Body of pancreas (tissue), 4 donors: Measurements from ENCODE around the gene CLUH. TPM values are rescaled to one million over a fixed set of nuclear protein-coding genes. Genes with fewer than 3 reads are reported as not detected.

Experiments
- ATAC-seq: fragments of 150-250 bp; one replicate; pipeline ENCODE4 v1.9.1; 2016
- DNase-seq, 4 donors: peaks; one replicate each; pipeline ENCODE4 v3.0.0-alpha.2; 2019
- H3K27ac ChIP-seq, 4 donors: fragments of 200-600 bp; sonication (generic); 1 replicate in 3 of 4; 2 replicates in 1 of 4; pipeline versions ENCODE4 v1.5.1 to v1.6.1; 2016 to 2019; ENCODE audit warnings: mild to moderate bottlenecking in 1 of 4, mixed read lengths in 1 of 4, moderate library complexity in 1 of 4
- H3K27me3 ChIP-seq, 2 donors: fragments of 200-600 bp; sonication (generic); one replicate each; pipeline ENCODE4 v1.6.0; 2016; ENCODE audit warnings: mild to moderate bottlenecking in 1 of 2
- H3K36me3 ChIP-seq, 2 donors: fragments of 200-600 bp; sonication (generic); replicated peaks in 1 of 2; 2 replicates each; pipeline ENCODE4 v1.5.1; 2016; ENCODE audit warnings: low read depth in 2 of 2; ENCODE audit not compliant: insufficient read depth in 1 of 2
- H3K4me1 ChIP-seq: fragments of 200-600 bp; sonication (generic); one replicate; pipeline ENCODE4 v1.6.0; 2016
- H3K4me3 ChIP-seq, 2 donors: fragments of 200-600 bp; sonication (generic); 1 replicate in 1 of 2; 2 replicates in 1 of 2; pipeline ENCODE4 v1.5.1; 2016 to 2019
- H3K9me3 ChIP-seq, 3 donors: fragments of 200-600 bp; sonication (generic); 1 replicate in 2 of 3; 2 replicates in 1 of 3; pipeline ENCODE4 v1.5.1; 2016
- POLR2A ChIP-seq, 3 donors: fragments of 450-650 bp; IDR thresholded peaks; one replicate each; pipeline ENCODE4 v1.6.1; 2016; ENCODE audit warnings: antibody characterized with exemption in 3 of 3, mild to moderate bottlenecking in 2 of 3
- WGBS, 2 donors: methylation state at CpG; one replicate each; pipeline ENCODE4 v1.1.5; 2017; 5-methylcytosine and 5-hydroxymethylcytosine counted together
- intact Hi-C: fragments of 100-400 bp; cut with DNase I; formaldehyde crosslinking; loops from one replicate; pipeline ENCODE4 v1.15.1; 2023
- total RNA-seq, 2 donors: library from RNA; depleted of rRNA; stranded (reverse); fragments of >200 nt; gene quantifications; one replicate each; pipeline ENCODE4 v1.1.0, GENCODE V29; 2016
- TF ChIP-seq, protein P1 (sequence below), 7 experiments: fragments of 450-650 bp in 4 of 7; fragments of 200-600 bp in 3 of 7; sonication (generic) in 3 of 7; IDR thresholded peaks; one replicate each; pipeline ENCODE4 v1.5.1; 2016 to 2019; ENCODE audit warnings: antibody characterized with exemption in 7 of 7

The CLUH gene
- total RNA-seq, 2 donors from 2014 or later: 53.2 to 167 TPM

DNA sequence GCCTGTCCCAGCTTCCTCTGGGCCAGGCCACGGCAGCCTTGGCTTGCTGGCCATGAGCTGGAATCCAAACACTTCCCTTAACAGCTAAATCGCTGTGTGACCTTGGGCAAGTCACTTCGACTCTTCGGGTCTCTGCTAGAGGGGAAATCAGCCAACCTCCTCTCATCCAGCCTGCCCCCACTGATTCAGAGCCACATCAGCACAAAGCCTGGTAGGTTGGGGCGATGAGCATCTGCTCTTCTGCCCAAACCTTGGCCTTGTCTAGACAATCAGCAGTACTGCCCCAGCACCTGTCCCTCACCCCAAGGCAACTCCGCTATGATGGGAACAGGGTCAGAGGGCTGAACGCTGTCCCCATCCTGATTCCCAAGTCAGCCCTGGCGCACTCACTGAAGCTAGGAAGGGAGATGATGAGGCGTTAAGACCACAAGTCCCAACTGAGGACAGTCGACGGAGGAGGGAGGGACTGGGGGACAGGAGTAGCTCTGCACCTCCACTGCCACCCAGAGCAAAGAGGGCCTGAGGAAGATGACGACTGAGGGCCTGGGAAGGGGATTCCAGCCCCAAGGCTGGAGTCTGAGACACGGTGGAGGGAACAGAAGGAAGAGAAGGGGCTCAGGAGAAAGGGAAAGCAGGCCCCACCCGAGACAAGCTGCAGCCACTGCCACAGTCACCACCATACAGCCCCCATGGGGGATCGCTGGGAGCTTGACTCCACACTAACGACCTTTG lies 1.3 kb downstream of the CLUH start:
- TF ChIP-seq POLR2A (IDR thresholded peaks at IDR 0.05): no peak
- TF ChIP-seq, protein P1, sequence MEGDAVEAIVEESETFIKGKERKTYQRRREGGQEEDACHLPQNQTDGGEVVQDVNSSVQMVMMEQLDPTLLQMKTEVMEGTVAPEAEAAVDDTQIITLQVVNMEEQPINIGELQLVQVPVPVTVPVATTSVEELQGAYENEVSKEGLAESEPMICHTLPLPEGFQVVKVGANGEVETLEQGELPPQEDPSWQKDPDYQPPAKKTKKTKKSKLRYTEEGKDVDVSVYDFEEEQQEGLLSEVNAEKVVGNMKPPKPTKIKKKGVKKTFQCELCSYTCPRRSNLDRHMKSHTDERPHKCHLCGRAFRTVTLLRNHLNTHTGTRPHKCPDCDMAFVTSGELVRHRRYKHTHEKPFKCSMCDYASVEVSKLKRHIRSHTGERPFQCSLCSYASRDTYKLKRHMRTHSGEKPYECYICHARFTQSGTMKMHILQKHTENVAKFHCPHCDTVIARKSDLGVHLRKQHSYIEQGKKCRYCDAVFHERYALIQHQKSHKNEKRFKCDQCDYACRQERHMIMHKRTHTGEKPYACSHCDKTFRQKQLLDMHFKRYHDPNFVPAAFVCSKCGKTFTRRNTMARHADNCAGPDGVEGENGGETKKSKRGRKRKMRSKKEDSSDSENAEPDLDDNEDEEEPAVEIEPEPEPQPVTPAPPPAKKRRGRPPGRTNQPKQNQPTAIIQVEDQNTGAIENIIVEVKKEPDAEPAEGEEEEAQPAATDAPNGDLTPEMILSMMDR (IDR thresholded peaks at IDR 0.05): no peak
- peaks cover 63% of the 10 kb centered on the region for H3K4me1 ChIP-seq
- no peaks in the 10 kb centered on the region for H3K36me3 ChIP-seq
- intact Hi-C loops: no loop called here
- no peaks in the 10 kb centered on the region for H3K27me3 ChIP-seq
- DNase-seq: peak in 1 of 4 donors; percentile 45
- WGBS, 2 donors: 4 to 12% methylated on average over 15 to 16 of the region's 16 CpGs
- no peak for ATAC-seq
- peak overlapping the region; percentile 50 to 83 for H3K4me3 ChIP-seq
- H3K27ac ChIP-seq: peak overlapping the region; percentile 82 to 93 (median 92)
- H3K9me3 ChIP-seq: no peaks in the 10 kb centered on the region

DNA sequence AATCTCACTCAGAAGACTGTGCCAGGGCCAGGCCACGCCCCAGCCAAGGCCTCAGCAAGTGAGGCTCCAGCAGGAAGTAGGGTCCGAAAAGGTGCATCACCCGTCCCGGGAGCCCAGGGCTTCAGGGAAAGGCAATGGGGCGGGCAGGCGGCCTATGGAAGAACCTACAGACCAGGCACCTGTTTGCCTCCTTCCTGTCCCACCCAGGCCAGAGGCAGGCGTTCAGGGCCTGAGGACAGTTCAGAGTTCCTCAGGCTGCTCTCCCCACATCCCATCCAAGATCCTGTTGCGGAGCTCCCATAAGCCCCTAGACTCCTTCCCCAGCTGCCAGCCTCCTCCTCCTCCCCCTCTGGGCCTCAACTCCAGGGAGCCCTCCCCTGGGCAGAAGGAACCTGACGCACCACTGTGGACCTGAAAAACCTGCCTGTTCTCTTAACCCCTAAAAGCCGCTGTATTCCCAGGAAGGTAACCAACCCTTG lies 2.3 kb downstream of the CLUH start:
- Histone ChIP-seq H3K4me1 (peaks cover 63% of the 10 kb centered on the region), H3K27me3 (no peaks in the 10 kb centered on the region), H3K36me3 (no peaks in the 10 kb centered on the region), H3K4me3 (no peak overlapping the region), H3K27ac (peak overlapping the region; percentile 82 to 93 (median 92)), H3K9me3 (no peaks in the 10 kb centered on the region)
- intact Hi-C loops: loop anchor here (10.0 kb wide), 1 partner anchor 114 kb away; the partner anchor contains the start of gene PAFAH1B1
- TF ChIP-seq, protein P1 (IDR thresholded peaks at IDR 0.05): no peak
- peak; percentile 16 to 64 (median 60) for TF ChIP-seq POLR2A (IDR thresholded peaks at IDR 0.05)
- 13 to 30% methylated on average over 4 to 10 of the region's 10 CpGs for WGBS, 2 donors
- peak; percentile 42 for ATAC-seq
- peak; percentile 82 to 91 (median 89) for DNase-seq

- intact Hi-C loops: loop anchor here (10.0 kb wide), 1 partner anchor 114 kb away; the partner anchor contains the start of gene PAFAH1B1
- H3K4me1 ChIP-seq: peaks cover 63% of the 10 kb centered on the region
- peak overlapping the region; percentile 82 to 93 (median 92) for H3K27ac ChIP-seq
- no peaks in the 10 kb centered on the region for H3K9me3 ChIP-seq
- no peak for TF ChIP-seq POLR2A (IDR thresholded peaks at IDR 0.05)
- TF ChIP-seq, protein P1 (IDR thresholded peaks at IDR 0.05): no peak
- WGBS, 2 donors: 46 to 53% methylated on average over 10 to 19 of the region's 21 CpGs
- H3K4me3 ChIP-seq: no peak overlapping the region
- ATAC-seq: no peak
- no peaks in the 10 kb centered on the region for H3K36me3 ChIP-seq
- H3K27me3 ChIP-seq: no peaks in the 10 kb centered on the region
- no peak for DNase-seq
These were observed 2.9 kb downstream of the CLUH start for GRCh38 chr17:2708585-2709182.

DNA sequence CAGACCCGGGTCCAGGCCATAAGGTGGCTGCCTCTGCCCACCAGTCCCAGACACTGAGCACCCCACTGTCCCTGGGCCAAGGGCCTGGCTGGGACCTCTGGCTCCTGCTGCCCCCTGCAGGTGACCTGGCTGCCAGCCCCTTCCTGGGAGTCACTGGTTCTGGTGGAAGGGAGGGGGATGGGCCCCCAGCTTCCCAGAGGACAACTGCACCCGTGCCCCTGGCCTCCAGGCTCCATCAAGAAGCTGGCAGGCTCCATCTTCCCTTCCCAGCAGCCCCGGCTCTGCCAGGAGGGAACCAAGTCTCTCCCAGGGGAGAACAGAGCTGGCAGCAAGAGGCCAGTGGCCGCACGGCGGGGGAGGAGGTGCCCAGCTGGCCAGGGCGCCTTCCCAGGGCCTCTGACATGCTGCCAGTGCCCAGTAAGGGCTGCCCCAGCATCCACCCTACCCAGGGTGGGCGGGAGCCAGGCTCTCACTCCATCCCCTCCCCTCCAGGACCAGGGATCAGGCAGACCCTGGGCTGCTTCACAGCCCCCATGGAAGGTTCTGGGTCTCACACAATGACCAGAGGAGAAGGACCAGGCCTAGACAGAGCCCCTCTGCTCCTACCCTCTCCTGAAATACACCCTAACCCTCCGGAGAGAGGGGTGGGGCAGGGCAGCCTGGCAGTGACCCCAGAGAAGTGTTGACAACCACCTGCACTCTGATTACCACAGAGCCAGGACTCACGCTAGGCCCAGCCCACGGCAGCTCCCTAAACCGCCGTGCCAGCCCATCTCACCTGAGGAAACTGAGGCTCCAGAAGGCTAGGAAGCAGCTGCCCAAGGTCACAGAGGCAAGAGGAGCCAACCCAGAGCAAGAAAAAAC lies 3.6 kb downstream of the CLUH start:
- peaks cover 0 to 3% of the 10 kb centered on the region in 2 donors for H3K36me3 ChIP-seq
- no peak for TF ChIP-seq POLR2A (IDR thresholded peaks at IDR 0.05)
- TF ChIP-seq, protein P1 (IDR thresholded peaks at IDR 0.05): peak; percentile 21 to 61 (median 50)
- ATAC-seq: no peak
- WGBS, 2 donors: 5 to 31% methylated on average over 4 to 13 of the region's 13 CpGs
- no peaks in the 10 kb centered on the region for H3K27me3 ChIP-seq
- intact Hi-C loops: loop anchor here (10.0 kb wide), 1 partner anchor 113 kb away; the partner anchor contains the start of gene PAFAH1B1
- H3K4me1 ChIP-seq: peaks cover 63% of the 10 kb centered on the region
- H3K4me3 ChIP-seq: no peak overlapping the region
- peak overlapping the region; percentile 32 to 93 (median 88) for H3K27ac ChIP-seq
- no peaks in the 10 kb centered on the region for H3K9me3 ChIP-seq
- DNase-seq: peak; percentile 65 to 74 (median 68)
